HEK293 (cell line): ENCODE measurements around the gene CA5A.
A peak's percentile ranks its signal among the peaks of the same experiment; 100 is the strongest.

Experiments used
- GLIS1 ChIP-seq: fragments of 450-650 bp; formaldehyde crosslinking; IDR thresholded peaks from 2 replicates; pipeline ENCODE4 v1.5.1; 2016; ENCODE audit warnings: missing biosample characterization, missing genetic modification characterization
- IKZF3 ChIP-seq: fragments of 450-650 bp; IDR thresholded peaks from 2 replicates; pipeline ENCODE4 v1.5.0; 2018; ENCODE audit warnings: missing biosample characterization, mild to moderate bottlenecking, missing genetic modification characterization, moderate library complexity
- KLF1 ChIP-seq: fragments of 450-650 bp; formaldehyde crosslinking; IDR thresholded peaks from 2 replicates; pipeline ENCODE4 v1.5.1; 2016; ENCODE audit warnings: missing biosample characterization, missing genetic modification characterization
- SP3 ChIP-seq: fragments of 450-650 bp; formaldehyde crosslinking; IDR thresholded peaks from 2 replicates; pipeline ENCODE4 v1.5.1; 2016; ENCODE audit warnings: missing biosample characterization, missing genetic modification characterization
- ZBTB17 ChIP-seq: fragments of 450-650 bp; formaldehyde crosslinking; IDR thresholded peaks from 2 replicates; pipeline ENCODE4 v1.5.1; 2016; ENCODE audit warnings: missing biosample characterization, missing genetic modification characterization
- ZBTB20 ChIP-seq: fragments of 450-650 bp; formaldehyde crosslinking; IDR thresholded peaks from 2 replicates; pipeline ENCODE4 v1.5.1; 2016; ENCODE audit warnings: missing biosample characterization, missing genetic modification characterization
- ZBTB21 ChIP-seq: fragments of 450-650 bp; formaldehyde crosslinking; IDR thresholded peaks from 2 replicates; pipeline ENCODE4 v1.5.1; 2017; ENCODE audit warnings: missing biosample characterization, missing genetic modification characterization
- ZFP3 ChIP-seq: fragments of 450-650 bp; formaldehyde crosslinking; IDR thresholded peaks from 2 replicates; pipeline ENCODE4 v1.5.1; 2016; ENCODE audit warnings: low read depth, missing biosample characterization, missing genetic modification characterization
- ZNF10 ChIP-seq: fragments of 450-650 bp; formaldehyde crosslinking; IDR thresholded peaks from 2 replicates; pipeline ENCODE4 v1.5.1; 2017; ENCODE audit warnings: missing biosample characterization, missing genetic modification characterization
- ZNF174 ChIP-seq: fragments of 450-650 bp; formaldehyde crosslinking; IDR thresholded peaks from 2 replicates; pipeline ENCODE4 v1.5.0; 2017; ENCODE audit warnings: missing biosample characterization, mild to moderate bottlenecking, missing genetic modification characterization
- ZNF2 ChIP-seq: fragments of 450-650 bp; formaldehyde crosslinking; IDR thresholded peaks from 2 replicates; pipeline ENCODE4 v1.5.1; 2016; ENCODE audit warnings: missing biosample characterization, missing genetic modification characterization
- ZNF266 ChIP-seq: fragments of 450-650 bp; formaldehyde crosslinking; IDR thresholded peaks from 2 replicates; pipeline ENCODE4 v1.5.1; 2016; ENCODE audit warnings: missing biosample characterization, missing genetic modification characterization, low read depth
- ZNF274 ChIP-seq, 2 experiments: fragments of 200-500 bp in 1 of 2; fragments of 450-650 bp in 1 of 2; sonication (Bioruptor generic) in 1 of 2; formaldehyde crosslinking in 1 of 2; IDR thresholded peaks; 2 replicates each; pipeline versions ENCODE4 v1.5.1 to v1.6.1; 2014 to 2016; ENCODE audit warnings: borderline replicate concordance in 1 of 2, inconsistent platforms in 1 of 2, low read length in 1 of 2, missing biosample characterization in 1 of 2, missing genetic modification characterization in 1 of 2
- ZNF311 ChIP-seq: fragments of 450-650 bp; formaldehyde crosslinking; IDR thresholded peaks from 2 replicates; pipeline ENCODE4 v1.5.1; 2017; ENCODE audit warnings: missing biosample characterization, missing genetic modification characterization, borderline replicate concordance
- ZNF335 ChIP-seq: fragments of 450-650 bp; formaldehyde crosslinking; conservative IDR thresholded peaks from 2 replicates; pipeline ENCODE4 v1.5.1; 2016; ENCODE audit warnings: missing biosample characterization, missing genetic modification characterization
- ZNF423 ChIP-seq: fragments of 450-650 bp; formaldehyde crosslinking; IDR thresholded peaks from 2 replicates; pipeline ENCODE4 v1.5.1; 2016; ENCODE audit warnings: missing biosample characterization, missing genetic modification characterization
- ZNF521 ChIP-seq: fragments of 450-650 bp; formaldehyde crosslinking; IDR thresholded peaks from 2 replicates; pipeline ENCODE4 v1.5.1; 2017; ENCODE audit warnings: missing biosample characterization, mild to moderate bottlenecking, missing genetic modification characterization
- ZNF561 ChIP-seq: fragments of 450-650 bp; IDR thresholded peaks from 2 replicates; pipeline ENCODE4 v1.5.1; 2018; ENCODE audit warnings: missing biosample characterization, missing genetic modification characterization, borderline replicate concordance
- ZNF629 ChIP-seq: fragments of 450-650 bp; formaldehyde crosslinking; IDR thresholded peaks from 2 replicates; pipeline ENCODE4 v1.5.1; 2017; ENCODE audit warnings: missing biosample characterization, missing genetic modification characterization
- ZNF660 ChIP-seq: fragments of 450-650 bp; IDR thresholded peaks from 2 replicates; pipeline ENCODE4 v1.5.1; 2018; ENCODE audit warnings: missing biosample characterization, mild to moderate bottlenecking, missing genetic modification characterization
- ZNF747 ChIP-seq: fragments of 450-650 bp; formaldehyde crosslinking; IDR thresholded peaks from 2 replicates; pipeline ENCODE4 v1.5.1; 2016; ENCODE audit warnings: missing biosample characterization, missing genetic modification characterization
- ZNF843 ChIP-seq: fragments of 450-650 bp; formaldehyde crosslinking; IDR thresholded peaks from 2 replicates; pipeline ENCODE4 v1.5.1; 2016; ENCODE audit warnings: missing biosample characterization, missing genetic modification characterization
- TF ChIP-seq, protein P1 (sequence below): fragments of 450-650 bp; IDR thresholded peaks from 2 replicates; pipeline ENCODE4 v1.5.1; 2018; ENCODE audit warnings: missing biosample characterization, mild to moderate bottlenecking, missing genetic modification characterization
- TF ChIP-seq, protein P2 (sequence below): fragments of 450-650 bp; formaldehyde crosslinking; IDR thresholded peaks from 2 replicates; pipeline ENCODE4 v1.5.1; 2016; ENCODE audit warnings: missing biosample characterization, missing genetic modification characterization
- TF ChIP-seq, protein P3 (sequence below): fragments of 450-650 bp; formaldehyde crosslinking; IDR thresholded peaks from 2 replicates; pipeline ENCODE4 v1.5.1; 2016; ENCODE audit warnings: missing biosample characterization, missing genetic modification characterization
- TF ChIP-seq, protein P4 (sequence below): fragments of 450-650 bp; formaldehyde crosslinking; IDR thresholded peaks from 2 replicates; pipeline ENCODE4 v1.5.1; 2016; ENCODE audit warnings: missing biosample characterization, missing genetic modification characterization
- TF ChIP-seq, protein P5 (sequence below): fragments of 450-650 bp; formaldehyde crosslinking; IDR thresholded peaks from 2 replicates; pipeline ENCODE4 v1.5.1; 2016; ENCODE audit warnings: missing biosample characterization, missing genetic modification characterization
- TF ChIP-seq, protein P6 (sequence below): fragments of 450-650 bp; formaldehyde crosslinking; IDR thresholded peaks from 2 replicates; pipeline ENCODE4 v1.5.1; 2016; ENCODE audit warnings: missing biosample characterization, missing genetic modification characterization

CA5A gene

DNA sequence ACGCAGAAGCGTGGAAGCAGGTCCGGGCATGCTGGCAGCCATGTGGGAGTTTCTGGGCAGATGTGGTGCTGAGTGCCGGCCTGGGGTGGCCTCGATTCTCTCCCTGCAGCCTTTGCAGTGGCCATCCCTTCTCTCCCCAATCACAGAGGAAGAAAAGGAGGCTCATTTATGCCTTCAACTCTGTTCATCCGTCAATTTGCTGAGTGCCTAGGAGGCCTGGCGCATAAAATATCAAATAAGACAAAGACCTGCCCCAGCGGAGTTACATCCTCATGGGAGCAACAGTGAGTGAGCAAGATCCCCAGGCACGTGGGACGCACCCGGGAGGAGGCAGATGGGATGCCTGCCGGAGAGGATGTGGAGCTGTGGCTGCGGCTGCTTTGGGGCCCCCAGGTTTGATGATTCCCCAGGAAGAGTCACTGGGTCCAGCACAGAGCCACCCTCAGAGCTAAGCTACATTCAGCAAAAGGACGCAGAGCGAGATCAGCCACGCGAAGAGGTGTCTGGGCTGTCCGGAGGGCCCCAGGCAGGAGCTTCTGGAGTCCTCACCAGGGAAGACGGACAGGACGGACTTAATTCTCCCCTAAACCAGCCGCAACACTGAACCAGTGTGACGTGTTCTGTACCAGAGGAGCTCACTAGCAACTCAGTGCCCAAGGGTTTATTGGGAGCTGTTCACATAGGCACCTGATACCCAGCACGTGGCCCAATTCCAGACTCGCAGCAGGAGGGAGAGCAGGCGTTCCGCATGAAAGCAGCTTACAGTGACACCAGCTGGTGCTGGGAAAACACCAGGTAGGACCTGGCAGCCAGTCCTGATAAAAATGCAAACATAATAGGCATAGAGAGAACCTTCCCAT lies 11.3 kb downstream of the CA5A start (continued):
- TF ChIP-seq, protein P1, sequence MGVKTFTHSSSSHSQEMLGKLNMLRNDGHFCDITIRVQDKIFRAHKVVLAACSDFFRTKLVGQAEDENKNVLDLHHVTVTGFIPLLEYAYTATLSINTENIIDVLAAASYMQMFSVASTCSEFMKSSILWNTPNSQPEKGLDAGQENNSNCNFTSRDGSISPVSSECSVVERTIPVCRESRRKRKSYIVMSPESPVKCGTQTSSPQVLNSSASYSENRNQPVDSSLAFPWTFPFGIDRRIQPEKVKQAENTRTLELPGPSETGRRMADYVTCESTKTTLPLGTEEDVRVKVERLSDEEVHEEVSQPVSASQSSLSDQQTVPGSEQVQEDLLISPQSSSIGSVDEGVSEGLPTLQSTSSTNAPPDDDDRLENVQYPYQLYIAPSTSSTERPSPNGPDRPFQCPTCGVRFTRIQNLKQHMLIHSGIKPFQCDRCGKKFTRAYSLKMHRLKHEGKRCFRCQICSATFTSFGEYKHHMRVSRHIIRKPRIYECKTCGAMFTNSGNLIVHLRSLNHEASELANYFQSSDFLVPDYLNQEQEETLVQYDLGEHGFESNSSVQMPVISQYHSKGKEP (tag by site-specific recombination), result peak; percentile 96
- TF ChIP-seq ZNF174 (tag by site-specific recombination), result no peak
- TF ChIP-seq ZNF266 (tag by site-specific recombination), result no peak
- 0 out of 2 replicates have a peak, but pooled peaks have one; percentile 37 for TF ChIP-seq ZNF629
- TF ChIP-seq ZNF747 (tag by site-specific recombination), result no peak
- TF ChIP-seq ZBTB17, result no peak
- TF ChIP-seq ZBTB20 (tag by site-specific recombination), result peak; percentile 84
- TF ChIP-seq, protein P2, sequence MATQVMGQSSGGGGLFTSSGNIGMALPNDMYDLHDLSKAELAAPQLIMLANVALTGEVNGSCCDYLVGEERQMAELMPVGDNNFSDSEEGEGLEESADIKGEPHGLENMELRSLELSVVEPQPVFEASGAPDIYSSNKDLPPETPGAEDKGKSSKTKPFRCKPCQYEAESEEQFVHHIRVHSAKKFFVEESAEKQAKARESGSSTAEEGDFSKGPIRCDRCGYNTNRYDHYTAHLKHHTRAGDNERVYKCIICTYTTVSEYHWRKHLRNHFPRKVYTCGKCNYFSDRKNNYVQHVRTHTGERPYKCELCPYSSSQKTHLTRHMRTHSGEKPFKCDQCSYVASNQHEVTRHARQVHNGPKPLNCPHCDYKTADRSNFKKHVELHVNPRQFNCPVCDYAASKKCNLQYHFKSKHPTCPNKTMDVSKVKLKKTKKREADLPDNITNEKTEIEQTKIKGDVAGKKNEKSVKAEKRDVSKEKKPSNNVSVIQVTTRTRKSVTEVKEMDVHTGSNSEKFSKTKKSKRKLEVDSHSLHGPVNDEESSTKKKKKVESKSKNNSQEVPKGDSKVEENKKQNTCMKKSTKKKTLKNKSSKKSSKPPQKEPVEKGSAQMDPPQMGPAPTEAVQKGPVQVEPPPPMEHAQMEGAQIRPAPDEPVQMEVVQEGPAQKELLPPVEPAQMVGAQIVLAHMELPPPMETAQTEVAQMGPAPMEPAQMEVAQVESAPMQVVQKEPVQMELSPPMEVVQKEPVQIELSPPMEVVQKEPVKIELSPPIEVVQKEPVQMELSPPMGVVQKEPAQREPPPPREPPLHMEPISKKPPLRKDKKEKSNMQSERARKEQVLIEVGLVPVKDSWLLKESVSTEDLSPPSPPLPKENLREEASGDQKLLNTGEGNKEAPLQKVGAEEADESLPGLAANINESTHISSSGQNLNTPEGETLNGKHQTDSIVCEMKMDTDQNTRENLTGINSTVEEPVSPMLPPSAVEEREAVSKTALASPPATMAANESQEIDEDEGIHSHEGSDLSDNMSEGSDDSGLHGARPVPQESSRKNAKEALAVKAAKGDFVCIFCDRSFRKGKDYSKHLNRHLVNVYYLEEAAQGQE (tag by site-specific recombination), result peak; percentile 77
- TF ChIP-seq KLF1, result no peak
- TF ChIP-seq, protein P3, sequence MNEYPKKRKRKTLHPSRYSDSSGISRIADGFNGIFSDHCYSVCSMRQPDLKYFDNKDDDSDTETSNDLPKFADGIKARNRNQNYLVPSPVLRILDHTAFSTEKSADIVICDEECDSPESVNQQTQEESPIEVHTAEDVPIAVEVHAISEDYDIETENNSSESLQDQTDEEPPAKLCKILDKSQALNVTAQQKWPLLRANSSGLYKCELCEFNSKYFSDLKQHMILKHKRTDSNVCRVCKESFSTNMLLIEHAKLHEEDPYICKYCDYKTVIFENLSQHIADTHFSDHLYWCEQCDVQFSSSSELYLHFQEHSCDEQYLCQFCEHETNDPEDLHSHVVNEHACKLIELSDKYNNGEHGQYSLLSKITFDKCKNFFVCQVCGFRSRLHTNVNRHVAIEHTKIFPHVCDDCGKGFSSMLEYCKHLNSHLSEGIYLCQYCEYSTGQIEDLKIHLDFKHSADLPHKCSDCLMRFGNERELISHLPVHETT (tag by site-specific recombination), result no peak
- TF ChIP-seq IKZF3 (tag by site-specific recombination), result peak; percentile 59; the same call in 1 of the 2 replicates
- TF ChIP-seq ZNF2 (tag by site-specific recombination), result no peak
- no peak for TF ChIP-seq ZNF521
- TF ChIP-seq ZNF335 (tag by site-specific recombination), result peak; percentile 64
- peak; percentile 68; the same call in 1 of the 2 replicates for TF ChIP-seq ZNF660 (tag by site-specific recombination)
- TF ChIP-seq ZNF423 (tag by site-specific recombination), result peak; percentile 70
- TF ChIP-seq ZNF10 (tag by site-specific recombination), result peak; percentile 79
- peak; percentile 62 for TF ChIP-seq ZBTB21
- TF ChIP-seq ZNF561 (tag by site-specific recombination), result peak; percentile 62; the same call in 1 of the 2 replicates
- TF ChIP-seq GLIS1 (tag by site-specific recombination), result peak; percentile 57
- no peak for TF ChIP-seq ZFP3 (tag by site-specific recombination)
- TF ChIP-seq ZNF274 (IDR thresholded peaks at IDR 0.05; ENCODE audit: low read length), result no peak
- no peak for TF ChIP-seq ZNF274 (tag by site-specific recombination; IDR thresholded peaks at IDR 0.05; ENCODE audit: borderline replicate concordance)
- no peak for TF ChIP-seq ZNF311
- TF ChIP-seq, protein P4, sequence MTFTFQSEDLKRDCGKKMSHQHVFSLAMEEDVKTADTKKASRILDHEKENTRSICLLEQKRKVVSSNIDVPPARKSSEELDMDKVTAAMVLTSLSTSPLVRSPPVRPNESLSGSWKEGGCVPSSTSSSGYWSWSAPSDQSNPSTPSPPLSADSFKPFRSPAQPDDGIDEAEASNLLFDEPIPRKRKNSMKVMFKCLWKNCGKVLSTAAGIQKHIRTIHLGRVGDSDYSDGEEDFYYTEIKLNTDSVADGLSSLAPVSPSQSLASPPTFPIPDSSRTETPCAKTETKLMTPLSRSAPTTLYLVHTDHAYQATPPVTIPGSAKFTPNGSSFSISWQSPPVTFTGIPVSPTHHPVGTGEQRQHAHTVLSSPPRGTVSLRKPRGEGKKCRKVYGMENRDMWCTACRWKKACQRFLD (tag by site-specific recombination), result no peak
- TF ChIP-seq, protein P5, sequence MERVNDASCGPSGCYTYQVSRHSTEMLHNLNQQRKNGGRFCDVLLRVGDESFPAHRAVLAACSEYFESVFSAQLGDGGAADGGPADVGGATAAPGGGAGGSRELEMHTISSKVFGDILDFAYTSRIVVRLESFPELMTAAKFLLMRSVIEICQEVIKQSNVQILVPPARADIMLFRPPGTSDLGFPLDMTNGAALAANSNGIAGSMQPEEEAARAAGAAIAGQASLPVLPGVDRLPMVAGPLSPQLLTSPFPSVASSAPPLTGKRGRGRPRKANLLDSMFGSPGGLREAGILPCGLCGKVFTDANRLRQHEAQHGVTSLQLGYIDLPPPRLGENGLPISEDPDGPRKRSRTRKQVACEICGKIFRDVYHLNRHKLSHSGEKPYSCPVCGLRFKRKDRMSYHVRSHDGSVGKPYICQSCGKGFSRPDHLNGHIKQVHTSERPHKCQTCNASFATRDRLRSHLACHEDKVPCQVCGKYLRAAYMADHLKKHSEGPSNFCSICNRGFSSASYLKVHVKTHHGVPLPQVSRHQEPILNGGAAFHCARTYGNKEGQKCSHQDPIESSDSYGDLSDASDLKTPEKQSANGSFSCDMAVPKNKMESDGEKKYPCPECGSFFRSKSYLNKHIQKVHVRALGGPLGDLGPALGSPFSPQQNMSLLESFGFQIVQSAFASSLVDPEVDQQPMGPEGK, result peak; percentile 57; the same call in 1 of the 2 replicates
- TF ChIP-seq SP3 (tag by site-specific recombination), result no peak
- peak; percentile 57; the same call in 1 of the 2 replicates for TF ChIP-seq ZNF843 (tag by site-specific recombination)
- TF ChIP-seq, protein P6, sequence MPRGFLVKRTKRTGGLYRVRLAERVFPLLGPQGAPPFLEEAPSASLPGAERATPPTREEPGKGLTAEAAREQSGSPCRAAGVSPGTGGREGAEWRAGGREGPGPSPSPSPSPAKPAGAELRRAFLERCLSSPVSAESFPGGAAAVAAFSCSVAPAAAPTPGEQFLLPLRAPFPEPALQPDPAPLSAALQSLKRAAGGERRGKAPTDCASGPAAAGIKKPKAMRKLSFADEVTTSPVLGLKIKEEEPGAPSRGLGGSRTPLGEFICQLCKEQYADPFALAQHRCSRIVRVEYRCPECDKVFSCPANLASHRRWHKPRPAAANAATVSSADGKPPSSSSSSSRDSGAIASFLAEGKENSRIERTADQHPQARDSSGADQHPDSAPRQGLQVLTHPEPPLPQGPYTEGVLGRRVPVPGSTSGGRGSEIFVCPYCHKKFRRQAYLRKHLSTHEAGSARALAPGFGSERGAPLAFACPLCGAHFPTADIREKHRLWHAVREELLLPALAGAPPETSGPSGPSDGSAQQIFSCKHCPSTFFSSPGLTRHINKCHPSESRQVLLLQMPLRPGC (tag by site-specific recombination), result 0 out of 2 replicates have a peak, but pooled peaks have one; percentile 14
